Activated T-cell treated with anti-CD3 and anti-CD28 coated beads for 24 hours (primary cell): Measurements from ENCODE around the gene SFI1.
"Not testable (repeated sequence)": the region's sequence is repeated elsewhere in the genome, so short reads cannot be mapped to it uniquely, and the experiment has no call there.

Source experiments
- DNase-seq: peaks from one replicate; pipeline ENCODE4 v3.0.0-alpha.2; 2020; ENCODE audit warnings: low read depth

Gene SFI1, protein sequence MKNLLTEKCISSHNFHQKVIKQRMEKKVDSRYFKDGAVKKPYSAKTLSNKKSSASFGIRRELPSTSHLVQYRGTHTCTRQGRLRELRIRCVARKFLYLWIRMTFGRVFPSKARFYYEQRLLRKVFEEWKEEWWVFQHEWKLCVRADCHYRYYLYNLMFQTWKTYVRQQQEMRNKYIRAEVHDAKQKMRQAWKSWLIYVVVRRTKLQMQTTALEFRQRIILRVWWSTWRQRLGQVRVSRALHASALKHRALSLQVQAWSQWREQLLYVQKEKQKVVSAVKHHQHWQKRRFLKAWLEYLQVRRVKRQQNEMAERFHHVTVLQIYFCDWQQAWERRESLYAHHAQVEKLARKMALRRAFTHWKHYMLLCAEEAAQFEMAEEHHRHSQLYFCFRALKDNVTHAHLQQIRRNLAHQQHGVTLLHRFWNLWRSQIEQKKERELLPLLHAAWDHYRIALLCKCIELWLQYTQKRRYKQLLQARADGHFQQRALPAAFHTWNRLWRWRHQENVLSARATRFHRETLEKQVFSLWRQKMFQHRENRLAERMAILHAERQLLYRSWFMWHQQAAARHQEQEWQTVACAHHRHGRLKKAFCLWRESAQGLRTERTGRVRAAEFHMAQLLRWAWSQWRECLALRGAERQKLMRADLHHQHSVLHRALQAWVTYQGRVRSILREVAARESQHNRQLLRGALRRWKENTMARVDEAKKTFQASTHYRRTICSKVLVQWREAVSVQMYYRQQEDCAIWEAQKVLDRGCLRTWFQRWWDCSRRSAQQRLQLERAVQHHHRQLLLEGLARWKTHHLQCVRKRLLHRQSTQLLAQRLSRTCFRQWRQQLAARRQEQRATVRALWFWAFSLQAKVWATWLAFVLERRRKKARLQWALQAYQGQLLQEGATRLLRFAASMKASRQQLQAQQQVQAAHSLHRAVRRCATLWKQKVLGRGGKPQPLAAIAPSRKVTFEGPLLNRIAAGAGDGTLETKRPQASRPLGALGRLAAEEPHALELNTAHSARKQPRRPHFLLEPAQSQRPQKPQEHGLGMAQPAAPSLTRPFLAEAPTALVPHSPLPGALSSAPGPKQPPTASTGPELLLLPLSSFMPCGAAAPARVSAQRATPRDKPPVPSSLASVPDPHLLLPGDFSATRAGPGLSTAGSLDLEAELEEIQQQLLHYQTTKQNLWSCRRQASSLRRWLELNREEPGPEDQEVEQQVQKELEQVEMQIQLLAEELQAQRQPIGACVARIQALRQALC

DNA sequence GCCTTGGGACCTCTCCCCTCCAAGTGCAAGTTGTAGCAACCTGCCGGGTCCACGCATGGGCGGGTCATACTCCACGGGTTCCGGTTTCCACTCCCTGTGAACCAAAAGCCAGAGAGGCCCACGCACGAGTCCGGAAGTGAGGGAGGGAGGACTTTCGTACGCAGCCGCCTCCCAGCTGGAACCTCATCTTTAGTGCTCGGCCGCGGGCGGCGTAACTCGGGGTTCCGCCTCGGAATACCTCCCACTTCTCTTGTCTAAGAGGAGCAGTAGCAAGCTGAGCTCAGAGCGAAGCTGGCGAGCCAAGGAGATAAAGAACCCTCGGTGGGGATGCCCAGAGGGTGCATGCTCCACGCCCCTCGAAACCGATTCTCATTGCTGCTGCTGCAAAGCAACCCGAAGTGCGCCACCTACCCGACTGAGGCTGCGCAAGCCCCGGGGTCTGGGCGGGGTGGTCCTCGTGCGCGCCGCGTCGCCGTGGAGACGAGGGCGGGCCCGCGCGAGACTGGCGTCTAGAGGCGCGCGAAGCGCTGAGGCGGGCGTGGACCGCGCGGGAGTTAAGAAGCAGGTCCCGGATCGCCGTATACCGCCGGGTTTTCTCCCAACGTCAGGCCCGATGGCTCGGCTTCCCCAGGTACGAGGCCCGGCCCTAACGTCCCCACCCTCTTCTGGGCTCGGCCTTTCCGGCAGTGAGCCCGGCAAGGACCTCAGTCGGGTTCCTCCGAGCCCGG, at the start of gene SFI1:
Gene SFI1 (plus strand): TSS at position 530 of the 728 bp plus-strand sequence. CDS start 11,749 bp downstream, outside the sequence.
- peak; percentile 96 for DNase-seq

- no peak for DNase-seq
Observed at GRCh38 chr22:31446767-31447166, 49.6 kb upstream of the SFI1 start.

DNA sequence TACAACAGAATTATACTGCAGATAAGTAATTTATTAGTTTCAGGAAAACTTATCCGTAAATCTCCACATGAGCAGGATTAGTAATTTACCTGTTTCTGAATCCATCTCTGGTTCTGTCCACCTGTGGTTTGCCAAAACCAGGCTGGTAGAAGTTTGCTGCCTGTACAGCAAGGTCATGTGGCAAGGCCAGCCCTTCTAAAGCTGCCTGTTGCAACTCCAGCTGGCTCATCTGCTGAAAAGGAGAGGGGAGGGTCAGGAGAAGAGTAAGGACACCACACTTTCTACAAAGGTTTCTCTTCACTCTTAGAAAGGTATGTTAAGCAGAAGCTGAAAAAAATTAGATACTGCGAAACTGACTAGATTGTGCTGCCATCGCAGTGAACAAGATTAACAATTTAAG, 49.0 kb upstream of the SFI1 start:
- DNase-seq: no peak

DNA sequence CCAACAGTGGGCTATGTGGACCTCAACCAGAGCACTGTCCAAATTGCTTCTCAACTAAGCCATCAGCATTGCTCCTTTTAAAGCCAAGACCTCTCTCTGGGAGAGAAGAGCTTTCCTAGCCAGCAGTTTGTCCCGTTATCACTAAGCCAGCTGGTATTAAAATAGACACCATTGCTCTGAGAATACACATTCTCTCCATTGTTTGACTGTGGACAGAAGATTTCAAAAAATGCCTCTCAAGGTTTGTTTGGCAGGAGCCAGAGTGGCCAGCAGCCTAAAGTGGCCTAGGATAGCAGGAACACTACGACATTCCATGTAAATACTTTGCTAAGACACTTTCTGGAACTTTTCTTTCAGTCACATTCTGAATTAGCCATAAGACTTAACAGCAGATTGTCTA, 48.0 kb upstream of the SFI1 start:
- no peak for DNase-seq

DNA sequence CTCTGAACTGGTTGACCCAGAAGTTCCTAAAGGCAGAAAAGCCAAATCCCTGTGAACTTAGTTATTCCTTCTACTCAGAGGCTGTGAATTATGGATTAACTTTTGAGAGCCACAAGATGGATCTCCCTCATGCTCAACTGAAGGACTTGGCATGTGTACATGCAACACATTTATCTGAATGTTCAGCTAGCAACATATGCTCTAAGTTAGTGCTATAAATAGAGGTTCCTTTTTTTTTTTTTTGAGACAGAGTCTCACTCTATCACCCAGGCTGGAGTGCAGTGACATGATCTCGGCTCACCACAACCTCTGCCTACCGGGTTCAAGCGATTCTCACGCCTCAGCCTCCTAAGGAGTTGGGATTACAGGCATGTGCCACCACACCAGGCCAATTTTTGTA, 46.8 kb upstream of the SFI1 start:
- DNase-seq: no peak

GRCh38 chr22:31451709-31452571, 44.4 kb upstream of the SFI1 start:
- no peak for DNase-seq

DNA sequence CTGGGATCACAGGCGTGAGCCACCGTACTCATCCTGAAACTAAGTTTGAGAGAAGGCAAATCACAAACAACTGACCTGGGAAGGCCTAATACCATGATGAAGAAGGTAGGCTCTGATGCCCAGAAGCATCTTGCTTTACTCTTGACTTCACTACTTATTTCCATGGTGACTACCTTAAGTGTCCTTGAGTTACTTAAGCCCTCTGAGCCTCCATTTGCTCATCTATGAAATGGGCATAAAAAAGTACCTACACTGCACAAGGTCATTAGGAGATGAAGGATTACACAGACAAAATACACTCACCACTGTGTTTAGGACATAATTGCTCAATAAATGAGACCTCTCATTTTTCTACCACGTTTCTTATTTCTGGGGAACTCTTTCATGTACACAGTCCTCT, 34.6 kb upstream of the SFI1 start:
- DNase-seq: no peak

DNA sequence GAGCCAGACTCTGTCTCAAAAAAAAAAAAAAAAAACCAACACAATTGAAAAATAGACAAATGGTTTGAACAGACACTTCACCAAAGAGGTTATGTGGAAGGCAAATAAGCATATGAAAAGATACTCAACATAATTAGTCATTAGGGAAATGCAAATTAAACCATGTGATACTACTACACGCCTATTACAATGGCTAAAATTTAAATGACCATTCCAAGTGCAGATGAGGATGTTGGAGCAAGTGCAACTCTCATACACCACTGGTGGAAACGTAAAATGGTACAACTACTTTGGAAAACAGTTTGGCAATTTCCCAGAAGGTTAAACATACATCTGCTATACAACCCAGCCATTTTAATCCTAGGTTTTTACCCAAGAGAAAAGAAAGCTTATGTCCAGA, 31.0 kb upstream of the SFI1 start:
- no peak for DNase-seq

DNA sequence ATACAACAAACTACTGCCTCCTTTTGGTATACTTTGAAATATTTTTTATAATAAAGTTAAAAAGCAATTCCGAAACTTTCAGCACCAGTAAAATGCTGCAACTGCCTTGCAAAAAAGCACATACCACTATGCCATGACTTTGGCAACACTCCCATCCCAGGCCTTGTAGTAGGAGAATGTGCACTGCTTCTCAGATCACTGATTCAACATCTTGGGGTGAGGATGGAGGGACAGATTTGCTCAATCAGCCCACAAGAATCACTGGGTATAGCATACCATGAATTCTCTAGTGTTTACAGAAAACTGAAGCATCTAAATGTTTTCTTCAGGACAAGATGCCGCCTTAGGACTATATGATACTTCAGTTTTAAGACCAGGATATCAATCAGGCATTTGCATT, 21.6 kb upstream of the SFI1 start:
- DNase-seq: no peak

DNA sequence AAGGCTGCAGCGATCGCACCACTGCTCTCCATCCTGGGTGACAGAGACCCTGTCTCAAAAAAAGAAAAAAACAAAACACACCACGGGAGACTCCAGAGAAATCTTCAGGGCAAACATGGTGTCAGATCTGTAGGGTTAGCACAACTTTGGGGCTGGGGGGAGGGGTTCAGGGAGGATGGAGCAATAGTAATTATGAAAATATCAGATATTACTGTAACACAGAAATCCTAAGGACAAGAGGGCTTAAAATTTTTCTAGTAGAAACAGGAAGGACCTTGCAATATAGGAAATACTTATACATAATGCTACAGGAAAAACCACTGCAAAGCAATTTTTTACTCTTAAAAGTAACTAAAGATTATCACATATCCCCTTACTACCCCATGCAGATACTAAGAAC, 20.5 kb upstream of the SFI1 start:
- no peak for DNase-seq

DNA sequence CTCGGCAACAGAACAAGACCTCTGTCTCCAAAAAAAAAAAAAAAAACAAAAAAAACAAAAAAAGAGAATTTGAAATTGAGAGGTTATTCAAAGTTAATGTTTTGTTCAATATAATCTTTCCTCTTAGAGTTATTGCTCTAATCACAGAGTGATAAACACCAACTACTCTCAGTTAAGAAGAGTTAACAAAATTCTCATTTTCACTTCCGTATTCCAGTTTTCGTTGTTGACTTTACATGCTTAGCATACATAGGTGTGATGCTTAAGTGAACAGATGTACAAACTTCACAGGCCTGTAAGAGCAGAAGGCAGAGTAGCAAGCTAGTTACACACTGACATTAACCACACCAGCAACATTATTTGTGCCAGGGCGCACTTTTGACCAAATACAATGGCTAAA, 19.0 kb upstream of the SFI1 start:
- no peak for DNase-seq

GRCh38 chr22:31481129-31481528, 15.2 kb upstream of the SFI1 start:
- DNase-seq: no peak

DNA sequence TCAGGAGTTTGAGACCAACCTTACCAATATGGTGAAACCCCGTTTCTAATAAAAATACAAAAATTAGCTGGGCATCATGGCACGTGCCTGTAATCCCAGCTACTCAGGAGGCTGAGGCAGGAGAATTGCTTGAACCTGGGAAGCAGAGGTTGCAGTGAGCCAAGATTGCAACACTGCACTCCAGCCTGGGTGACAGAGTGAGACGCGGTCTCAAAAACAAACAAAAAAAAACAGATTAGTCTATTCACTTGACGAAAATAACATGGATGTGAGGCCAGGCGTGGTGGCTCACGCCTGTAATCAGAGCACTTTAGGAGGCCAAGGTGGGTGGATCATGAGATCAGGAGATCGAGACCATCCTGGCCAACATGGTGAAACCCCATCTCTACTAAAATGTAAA, 13.9 kb upstream of the SFI1 start:
- DNase-seq: not testable (repeated sequence)

DNA sequence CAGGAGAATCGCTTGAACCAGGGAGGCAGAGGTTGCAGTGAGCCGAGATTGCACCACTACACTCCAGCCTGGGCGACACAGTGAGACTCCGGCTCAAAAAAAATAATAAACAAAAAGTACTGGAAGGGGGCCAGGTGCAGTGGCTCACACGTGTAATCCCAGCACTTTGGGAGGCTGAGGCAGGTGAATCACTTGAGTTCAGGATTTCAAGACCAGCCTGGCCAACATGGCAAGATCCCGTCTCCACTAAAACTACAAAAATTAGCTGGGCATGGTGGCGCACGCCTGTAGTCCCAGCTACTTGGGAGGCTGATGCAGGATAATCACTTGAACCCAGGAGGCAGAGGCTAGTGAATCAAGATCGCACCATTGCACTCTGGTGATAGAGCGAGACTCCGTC, 10.0 kb upstream of the SFI1 start:
- not testable (repeated sequence) for DNase-seq

DNA sequence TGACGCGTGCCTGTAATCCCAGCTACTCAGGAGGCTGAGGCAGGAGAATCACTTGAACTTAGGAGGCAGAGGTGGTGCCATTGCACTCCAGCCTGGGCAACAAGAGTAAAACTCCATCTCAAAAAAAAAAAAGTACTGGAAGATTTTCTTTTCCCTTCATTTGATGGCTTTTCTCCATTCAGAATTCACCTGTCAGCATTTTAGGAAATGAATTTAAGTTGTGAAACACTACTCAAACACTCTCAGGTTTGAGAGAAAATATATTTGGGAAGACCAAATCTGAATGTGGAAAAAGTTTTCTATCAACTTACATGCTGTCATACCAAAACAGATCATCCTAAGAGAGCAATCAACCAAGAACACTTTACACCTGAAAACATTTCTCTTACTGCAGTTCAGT, 9.4 kb upstream of the SFI1 start:
- DNase-seq: no peak

DNA sequence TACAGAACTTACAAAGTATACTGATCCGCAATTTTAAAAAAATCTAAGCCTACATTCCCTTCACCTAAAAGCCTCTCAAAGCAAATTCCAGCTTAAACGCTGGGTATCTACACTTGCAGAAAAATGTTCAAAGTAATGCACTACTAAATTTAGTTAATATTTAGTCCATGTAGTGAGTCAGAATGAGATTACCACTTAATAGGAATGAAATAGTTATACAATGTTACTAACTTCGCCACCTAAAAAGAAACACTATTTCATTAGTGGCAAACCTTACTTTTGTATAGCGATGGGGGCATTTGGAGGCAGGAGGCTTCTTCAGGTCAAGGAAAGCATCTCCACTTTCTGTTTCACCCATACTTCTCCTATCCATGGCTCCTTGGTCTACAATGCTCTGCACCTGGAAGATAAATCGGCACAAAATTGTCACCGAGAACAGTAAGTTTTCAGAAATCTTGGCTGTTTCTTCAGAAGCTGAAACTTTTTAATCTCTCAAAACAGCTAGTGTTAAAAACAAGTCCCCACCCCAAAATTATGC, 7.9 kb upstream of the SFI1 start:
- DNase-seq: no peak

DNA sequence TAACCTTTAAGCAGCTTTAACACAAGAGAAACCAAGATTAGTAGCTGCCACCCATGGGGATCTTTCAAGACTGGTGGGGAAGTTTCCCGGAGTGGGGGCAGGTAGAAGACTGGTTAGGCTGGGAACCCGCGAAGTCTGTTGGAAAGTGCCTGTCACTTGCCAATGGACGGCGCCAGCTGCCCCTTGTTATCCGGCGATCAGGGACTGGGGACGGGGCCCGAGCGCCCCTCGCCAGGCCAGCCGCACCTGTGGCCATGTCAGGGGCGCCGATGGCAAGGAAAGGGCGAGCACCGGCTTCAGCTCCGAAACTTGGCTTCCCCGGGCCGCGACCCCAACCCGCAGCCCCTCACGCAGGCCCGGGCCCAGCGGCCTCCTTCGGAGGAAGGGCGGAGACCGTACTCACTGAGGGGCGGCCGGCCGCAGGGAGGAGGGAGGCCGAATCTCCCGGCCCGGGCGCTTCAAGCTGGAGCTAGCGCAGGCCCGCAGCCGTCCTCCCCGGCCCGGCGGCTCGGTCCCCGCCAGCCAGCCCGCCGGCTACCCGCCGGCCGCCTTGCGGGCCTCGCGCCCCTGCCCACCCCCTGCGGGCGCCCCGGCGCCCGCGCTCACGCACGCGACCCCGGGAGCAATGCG, 7.2 kb upstream of the SFI1 start:
- DNase-seq: peak; percentile 26

GRCh38 chr22:31489632-31490495, 6.5 kb upstream of the SFI1 start, which contains the start of gene EIF4ENIF1:
TSS of gene EIF4ENIF1 (minus strand) at chr22:31489842. CDS start at chr22:31488718, 1,124 bp downstream.
- peak; percentile 80 for DNase-seq

- peak; percentile 51 for DNase-seq
Observed at GRCh38 chr22:31490496-31490925, 5.8 kb upstream of the SFI1 start.
